ENCODE results near the gene TMEM135. TPM values are rescaled to one million over a fixed set of nuclear protein-coding genes. Genes with fewer than 3 reads are reported as not detected.

Gene TMEM135
- total RNA-seq = 25.0 and 31.9 TPM in 2 replicates

GRCh38 chr11:87037450-87038234, at the start of gene TMEM135:
TMEM135 (plus strand) TSS chr11:87037934; CDS start chr11:87038046, 112 bp downstream.

Other genes with a start within 250 kb of the TMEM135 start
- 168 and 173 TPM in 2 replicates for gene PRSS23, start 237.4 kb upstream of the TMEM135 start, total RNA-seq
- 34.6 and 36.8 TPM in 2 replicates for gene FZD4, start 82.5 kb upstream of the TMEM135 start, total RNA-seq

Data from cardiac ventricle fibroblast (primary cell).